ENCODE results near the gene ALDH2.
"Not testable (repeated sequence)": the region's sequence is repeated elsewhere in the genome, so short reads cannot be mapped to it uniquely, and the experiment has no call there.

ALDH2 gene

DNA sequence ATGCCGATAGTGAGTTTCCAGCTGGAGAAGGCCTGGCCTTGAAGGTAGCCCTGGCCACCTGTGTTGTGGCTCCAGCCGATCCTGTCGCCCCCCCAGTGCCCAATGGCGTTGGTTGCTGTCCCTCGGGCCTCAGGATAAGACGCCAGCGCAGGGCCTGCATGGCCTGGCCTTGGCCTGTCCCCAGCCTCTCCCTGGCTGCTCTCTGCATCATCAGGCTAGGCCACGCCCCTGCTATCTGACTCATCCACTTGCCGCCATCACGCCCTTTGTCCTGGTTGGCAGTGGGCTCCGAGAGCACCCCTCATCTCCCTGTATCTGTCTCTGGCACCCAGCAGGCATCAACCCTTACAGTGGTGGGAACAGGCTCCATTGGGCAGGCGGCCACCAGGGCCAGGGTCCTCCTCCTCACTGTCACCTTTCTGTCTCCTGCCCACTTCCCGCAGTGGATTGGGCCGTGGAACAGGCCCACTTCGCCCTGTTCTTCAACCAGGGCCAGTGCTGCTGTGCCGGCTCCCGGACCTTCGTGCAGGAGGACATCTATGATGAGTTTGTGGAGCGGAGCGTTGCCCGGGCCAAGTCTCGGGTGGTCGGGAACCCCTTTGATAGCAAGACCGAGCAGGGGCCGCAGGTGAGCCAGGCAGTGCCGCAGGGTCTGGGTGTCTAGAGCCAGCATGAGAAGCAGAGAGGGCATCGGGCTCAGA, 25.6 kb downstream of the ALDH2 start:
- DNase-seq (no peak), ATAC-seq (no peak)
- no peak overlapping the region for H3K4me3 Mint-ChIP-seq
- no peaks in the 10 kb centered on the region for H3K4me1 Mint-ChIP-seq
- H3K9me3 Mint-ChIP-seq, result no peaks in the 10 kb centered on the region
- H3K27me3 Mint-ChIP-seq, result no peaks in the 10 kb centered on the region
- no peak overlapping the region for H3K27ac Mint-ChIP-seq

DNA sequence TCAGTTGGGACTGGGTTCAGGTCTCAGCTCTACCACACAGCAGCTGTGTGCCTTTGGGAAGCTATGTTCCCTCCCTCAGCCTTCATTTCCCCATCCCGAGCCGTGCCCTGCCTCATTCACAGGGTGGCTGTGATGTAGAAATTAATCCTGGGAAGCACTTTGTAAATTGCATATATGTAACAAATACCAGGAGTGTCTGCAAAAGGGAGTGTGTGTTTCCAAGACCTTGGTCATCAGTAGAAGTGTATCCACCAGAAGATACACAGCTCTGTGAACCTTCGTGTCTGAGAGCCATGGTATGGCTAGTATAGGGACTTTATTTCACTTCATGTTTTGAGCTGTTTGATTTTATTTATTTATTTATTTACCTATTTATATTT, 26.1 kb downstream of the ALDH2 start:
- Mint-ChIP-seq H3K9me3 (no peaks in the 10 kb centered on the region), H3K27ac (no peak overlapping the region), H3K4me3 (no peak overlapping the region), H3K4me1 (no peaks in the 10 kb centered on the region), H3K27me3 (no peaks in the 10 kb centered on the region)
- DNase-seq (no peak), ATAC-seq (no peak)

DNA sequence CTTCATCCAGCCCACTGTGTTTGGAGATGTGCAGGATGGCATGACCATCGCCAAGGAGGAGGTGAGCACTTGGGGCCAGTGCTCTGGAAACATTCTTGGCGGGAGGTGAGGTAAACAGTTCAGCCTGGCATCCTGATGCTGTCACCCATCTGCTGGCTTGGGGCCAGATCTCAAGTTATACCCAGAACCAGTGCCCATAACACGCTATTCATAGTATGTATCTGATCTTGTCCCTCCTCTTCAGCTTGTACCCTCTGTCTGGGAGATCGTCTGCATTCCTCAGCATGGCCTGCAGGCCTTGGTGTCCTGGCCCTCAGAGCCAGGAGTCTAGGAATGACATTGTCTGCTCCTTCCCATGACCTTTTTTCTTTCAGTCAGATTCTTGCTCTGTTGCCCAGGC, 31.4 kb downstream of the ALDH2 start:
- Mint-ChIP-seq H3K4me3 (no peak overlapping the region), H3K27me3 (no peaks in the 10 kb centered on the region), H3K4me1 (no peaks in the 10 kb centered on the region), H3K9me3 (no peaks in the 10 kb centered on the region), H3K27ac (no peak overlapping the region)
- no peak for DNase-seq
- no peak for ATAC-seq

DNA sequence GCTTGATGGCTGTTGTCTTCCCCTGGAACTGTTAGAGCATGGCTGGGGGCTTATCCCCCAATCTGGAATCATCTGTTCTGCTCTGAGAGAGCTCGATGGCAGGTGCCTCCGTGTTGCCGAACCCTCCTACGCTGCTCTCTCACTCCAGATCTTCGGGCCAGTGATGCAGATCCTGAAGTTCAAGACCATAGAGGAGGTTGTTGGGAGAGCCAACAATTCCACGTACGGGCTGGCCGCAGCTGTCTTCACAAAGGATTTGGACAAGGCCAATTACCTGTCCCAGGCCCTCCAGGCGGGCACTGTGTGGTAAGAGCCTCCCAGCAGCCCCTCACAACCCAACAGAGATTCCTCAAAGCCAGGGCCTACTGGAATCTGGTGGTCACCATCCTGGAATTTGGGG, 33.0 kb downstream of the ALDH2 start:
- Mint-ChIP-seq H3K27ac (no peak overlapping the region), H3K4me1 (no peaks in the 10 kb centered on the region), H3K4me3 (no peak overlapping the region), H3K9me3 (no peaks in the 10 kb centered on the region), H3K27me3 (no peaks in the 10 kb centered on the region)
- no peak for DNase-seq
- no peak for ATAC-seq

DNA sequence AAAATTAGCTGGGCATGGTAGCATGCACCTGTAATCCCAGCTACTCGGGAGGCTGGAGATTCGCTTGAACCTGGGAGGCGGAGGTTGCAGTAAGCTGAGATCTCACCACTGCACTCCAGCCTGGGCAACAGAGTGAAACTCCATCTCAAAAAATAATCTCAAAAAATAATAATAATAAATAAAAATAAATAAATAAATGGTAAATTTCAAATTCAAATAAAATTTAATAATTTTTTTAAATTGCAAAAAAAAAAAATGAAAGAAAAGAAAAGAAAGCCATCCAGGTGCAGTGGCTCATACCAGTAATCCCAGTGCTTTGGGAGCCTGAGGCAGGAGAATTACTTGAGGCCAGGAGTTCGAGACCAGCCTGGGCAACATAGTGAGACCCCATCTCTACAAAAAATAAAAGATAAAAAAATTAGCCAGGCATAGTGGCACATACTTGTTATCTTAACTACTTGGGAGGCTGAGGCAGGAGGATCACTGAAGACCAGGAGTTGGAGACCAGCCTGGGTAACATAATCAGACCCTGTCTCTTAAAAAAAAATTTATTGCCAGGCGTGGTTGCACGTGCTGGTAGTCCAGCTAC, 36.4 kb downstream of the ALDH2 start:
- H3K9me3 Mint-ChIP-seq, result no peaks in the 10 kb centered on the region
- no peak for ATAC-seq
- DNase-seq, result no peak
- H3K4me3 Mint-ChIP-seq, result no peak overlapping the region
- no peak overlapping the region for H3K27ac Mint-ChIP-seq
- H3K4me1 Mint-ChIP-seq, result no peaks in the 10 kb centered on the region
- H3K27me3 Mint-ChIP-seq, result no peaks in the 10 kb centered on the region

- Mint-ChIP-seq H3K27me3 (no peaks in the 10 kb centered on the region), H3K9me3 (no peaks in the 10 kb centered on the region), H3K4me1 (no peaks in the 10 kb centered on the region), H3K4me3 (no peak overlapping the region), H3K27ac (no peak overlapping the region)
- ATAC-seq (no peak), DNase-seq (no peak)
Measured at GRCh38 chr12:111803851-111804250, 37.1 kb downstream of the ALDH2 start.

DNA sequence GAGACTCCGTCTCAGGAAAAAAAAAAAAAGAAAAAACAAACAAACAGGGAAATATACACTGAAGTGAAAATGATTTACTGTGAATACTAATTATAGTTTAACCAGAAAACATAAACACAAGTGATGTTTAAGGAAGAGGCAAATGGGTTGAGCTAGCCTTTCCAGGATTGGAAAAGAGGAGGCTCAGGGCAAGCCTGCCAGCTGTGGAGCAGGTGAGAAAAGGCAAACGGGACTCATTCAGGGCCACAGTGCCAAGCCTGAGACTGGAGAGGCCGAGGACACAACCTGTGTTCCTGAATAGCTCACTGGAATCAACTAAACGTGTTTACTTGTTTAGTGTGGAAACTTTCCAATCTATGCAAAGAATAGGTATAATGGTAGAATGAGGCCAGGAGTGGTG, 39.6 kb downstream of the ALDH2 start:
- Mint-ChIP-seq H3K9me3 (no peaks in the 10 kb centered on the region), H3K4me1 (no peaks in the 10 kb centered on the region)
- ATAC-seq, result no peak

GRCh38 chr12:111807232-111807631, 40.5 kb downstream of the ALDH2 start:
- no peak overlapping the region for H3K4me3 Mint-ChIP-seq
- H3K27ac Mint-ChIP-seq, result no peak overlapping the region
- H3K27me3 Mint-ChIP-seq, result no peaks in the 10 kb centered on the region
- no peaks in the 10 kb centered on the region for H3K4me1 Mint-ChIP-seq
- H3K9me3 Mint-ChIP-seq, result no peaks in the 10 kb centered on the region
- no peak for ATAC-seq
- DNase-seq, result no peak

More for the DNA sequence above, 39.6 kb downstream of the ALDH2 start:
- H3K4me3 Mint-ChIP-seq, result no peak overlapping the region
- DNase-seq, result no peak
- H3K27me3 Mint-ChIP-seq, result no peaks in the 10 kb centered on the region
- H3K27ac Mint-ChIP-seq, result no peak overlapping the region

DNA sequence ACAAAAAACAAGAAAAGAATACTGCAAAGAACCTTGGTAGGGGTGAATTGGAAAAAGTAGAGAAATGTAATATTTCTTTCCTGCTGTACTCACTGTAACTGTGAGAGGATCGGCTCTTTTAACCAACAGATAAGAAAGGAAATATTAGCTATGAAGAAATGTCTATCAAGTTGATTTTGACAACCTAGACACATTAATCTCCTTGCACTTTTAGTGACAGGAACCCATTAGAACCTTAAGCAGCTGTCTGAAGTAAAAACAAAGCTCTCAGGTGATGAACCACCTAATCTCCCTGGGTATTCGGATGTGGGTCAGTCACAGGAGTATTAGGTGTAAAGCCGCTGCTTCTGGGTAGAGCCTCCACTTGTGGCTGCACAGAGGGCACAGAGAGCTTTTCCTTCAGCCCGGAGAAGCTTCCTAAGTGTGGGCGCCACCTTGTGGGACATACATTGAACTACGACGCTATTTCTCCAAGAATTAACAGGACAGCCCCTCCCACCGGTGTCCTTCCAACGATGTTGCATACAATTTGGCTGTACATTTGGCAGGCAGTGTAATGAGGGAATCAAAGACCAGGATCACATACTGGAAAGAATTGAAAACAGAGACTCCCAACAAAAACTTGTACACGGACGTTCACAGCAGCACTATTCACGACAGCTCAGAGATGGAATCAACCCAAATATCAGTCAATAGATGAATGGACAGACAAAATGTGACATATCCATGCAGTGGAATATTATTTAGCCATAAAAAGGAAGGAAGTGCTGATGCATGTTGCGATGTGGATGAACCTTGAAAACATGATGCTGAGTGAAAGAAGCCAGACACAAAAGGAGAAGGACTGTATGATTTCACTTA, 46.4 kb downstream of the ALDH2 start:
- peaks cover 13% of the 10 kb centered on the region for H3K4me1 Mint-ChIP-seq
- no peak overlapping the region for H3K4me3 Mint-ChIP-seq
- peaks cover 6% of the 10 kb centered on the region for H3K27me3 Mint-ChIP-seq
- DNase-seq (peak; percentile 52 to 67), ATAC-seq (peak; percentile 90)
- H3K27ac Mint-ChIP-seq, result no peak overlapping the region
- no peaks in the 10 kb centered on the region for H3K9me3 Mint-ChIP-seq

DNA sequence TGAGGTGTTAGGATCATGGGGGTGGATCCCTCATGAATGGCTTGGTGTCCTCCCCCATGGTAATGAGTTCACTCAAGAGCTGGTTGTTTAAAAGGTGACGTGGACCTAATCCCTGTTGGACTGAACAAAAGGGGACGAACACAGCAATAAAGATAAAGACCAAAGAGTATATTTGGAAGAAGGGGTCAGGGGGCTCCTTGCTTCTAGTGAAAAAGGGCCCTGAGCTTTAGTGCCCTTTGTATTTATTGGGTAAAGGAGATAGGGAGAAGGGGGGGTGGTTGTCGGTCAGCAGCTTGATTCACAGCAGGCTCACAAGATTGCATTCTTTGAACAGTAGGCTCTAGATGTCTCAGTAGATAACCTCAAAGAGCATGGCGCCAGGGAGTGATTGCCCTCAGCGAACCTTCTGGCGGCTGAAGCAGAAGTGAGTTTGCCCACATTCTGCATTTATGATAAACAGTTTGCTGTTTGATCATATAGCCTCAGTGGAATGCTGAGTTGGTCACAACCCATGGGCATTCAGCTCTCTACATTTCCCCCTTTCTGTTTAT, 49.4 kb downstream of the ALDH2 start:
- Mint-ChIP-seq H3K27me3 (peaks cover 6% of the 10 kb centered on the region), H3K4me3 (no peak overlapping the region), H3K4me1 (peaks cover 13% of the 10 kb centered on the region), H3K27ac (no peak overlapping the region), H3K9me3 (no peaks in the 10 kb centered on the region)
- DNase-seq (no peak), ATAC-seq (no peak)

DNA sequence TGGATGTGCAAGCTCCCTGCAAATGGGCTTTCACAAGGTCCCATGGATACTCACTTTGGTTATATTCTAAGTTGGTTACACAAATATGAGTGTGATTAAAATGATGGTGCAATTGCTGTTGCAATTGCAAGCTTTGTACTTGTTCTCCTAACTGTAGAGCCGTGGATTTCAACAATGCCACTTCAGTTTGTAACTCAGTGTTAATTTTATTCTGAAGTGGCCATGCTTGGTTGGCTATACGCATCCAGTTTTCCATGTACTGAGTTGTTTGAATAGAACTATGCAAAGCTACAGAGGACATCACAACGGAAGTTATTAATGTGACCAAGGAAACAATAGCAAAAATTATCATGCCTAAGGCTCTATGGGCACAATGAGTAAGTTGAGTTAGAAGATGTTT, 50.2 kb downstream of the ALDH2 start:
- H3K27me3 Mint-ChIP-seq, ATAC-seq, H3K9me3 Mint-ChIP-seq, H3K4me3 Mint-ChIP-seq, DNase-seq, H3K27ac Mint-ChIP-seq: not testable (repeated sequence)
- peaks cover 13% of the 10 kb centered on the region for H3K4me1 Mint-ChIP-seq

- H3K4me3 Mint-ChIP-seq, result no peak overlapping the region
- no peak for ATAC-seq
- no peak overlapping the region for H3K27ac Mint-ChIP-seq
- peaks cover 3% of the 10 kb centered on the region for H3K4me1 Mint-ChIP-seq
- DNase-seq, result no peak
- H3K9me3 Mint-ChIP-seq, result no peaks in the 10 kb centered on the region
- H3K27me3 Mint-ChIP-seq, result peaks cover 7% of the 10 kb centered on the region
Measured at GRCh38 chr12:111818340-111818739, 51.6 kb downstream of the ALDH2 start.

- Mint-ChIP-seq H3K4me1 (no peaks in the 10 kb centered on the region), H3K27me3 (peaks cover 7% of the 10 kb centered on the region), H3K27ac (no peak overlapping the region), H3K9me3 (no peaks in the 10 kb centered on the region), H3K4me3 (no peak overlapping the region)
- DNase-seq (no peak), ATAC-seq (no peak)
Measured at GRCh38 chr12:111819191-111820158, 52.7 kb downstream of the ALDH2 start.

DNA sequence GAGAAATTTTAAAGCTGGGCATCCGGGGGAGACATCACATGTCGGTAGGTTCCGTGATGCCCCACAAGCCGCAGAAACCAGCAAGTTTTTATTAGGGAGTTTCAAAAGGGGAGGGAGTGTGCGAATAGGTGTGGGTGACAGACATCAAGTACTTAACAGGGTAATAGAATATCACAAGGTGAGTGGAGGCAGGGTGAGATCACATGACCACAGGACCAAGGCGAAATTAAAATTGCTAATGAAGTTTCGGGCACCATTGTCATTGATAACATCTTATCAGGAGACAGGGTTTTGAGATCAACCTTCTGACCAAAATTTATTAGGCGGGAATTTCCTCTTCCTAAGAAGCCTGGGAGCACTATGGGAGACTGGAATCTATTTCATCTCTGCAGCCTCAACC, 54.1 kb downstream of the ALDH2 start:
- not testable (repeated sequence) for H3K4me3 Mint-ChIP-seq, ATAC-seq, H3K4me1 Mint-ChIP-seq, DNase-seq, H3K27ac Mint-ChIP-seq, H3K9me3 Mint-ChIP-seq, H3K27me3 Mint-ChIP-seq

DNA sequence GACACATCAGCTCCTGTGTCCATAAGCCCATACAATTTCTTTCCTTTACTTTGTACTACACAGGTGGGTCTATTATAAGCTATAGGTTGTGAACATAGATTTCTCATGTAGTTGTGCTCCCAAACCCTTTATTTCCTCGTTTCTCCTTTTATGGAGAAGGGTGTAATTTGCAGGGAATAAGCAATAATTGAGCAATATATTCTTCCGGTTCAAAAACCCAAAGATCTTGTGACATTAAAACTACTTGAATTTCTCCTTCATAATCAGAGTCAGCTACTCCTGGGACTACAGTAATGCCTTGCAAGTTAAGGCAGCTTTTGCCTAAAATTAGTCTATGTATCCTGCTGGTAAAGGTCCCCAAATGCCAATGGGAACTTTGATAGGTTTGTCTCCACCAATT, 56.2 kb downstream of the ALDH2 start:
- Mint-ChIP-seq H3K4me3 (no peak overlapping the region), H3K27me3 (peaks cover 7% of the 10 kb centered on the region), H3K4me1 (no peaks in the 10 kb centered on the region), H3K27ac (peak overlapping the region in 1 of 2 donors; percentile 49), H3K9me3 (no peaks in the 10 kb centered on the region)
- ATAC-seq, result no peak
- no peak for DNase-seq
